CD14-positive monocyte (primary cell): ENCODE measurements around the gene CHD2. TPM values are rescaled to one million over a fixed set of nuclear protein-coding genes. Genes with fewer than 3 reads are reported as not detected.

ENCODE experiments used
- DNase-seq, 3 donors: peaks; one replicate each; pipeline ENCODE4 v3.0.0-alpha.2; 2011 to 2022
- H2AFZ ChIP-seq: 2 replicates; pipeline ENCODE4 v1.6.0; 2012; ENCODE audit warnings: mild to moderate bottlenecking, low read depth, low read length, inconsistent platforms; ENCODE audit not compliant: insufficient read depth, poor library complexity, severe bottlenecking
- H3K27ac ChIP-seq, 2 donors: 1 replicate in 1 of 2; 2 replicates in 1 of 2; pipeline ENCODE4 v1.5.1; 2012 to 2013; ENCODE audit warnings: low read length in 2 of 2, control low read depth in 1 of 2, inconsistent platforms in 1 of 2, low read depth in 1 of 2, mild to moderate bottlenecking in 1 of 2
- H3K27me3 ChIP-seq, 2 donors: one replicate each; pipeline versions ENCODE4 v1.6.0 to v1.6.1; 2011 to 2013; ENCODE audit warnings: low read length in 2 of 2; ENCODE audit not compliant: control insufficient read depth in 2 of 2, insufficient read depth in 2 of 2
- H3K36me3 ChIP-seq, 2 donors: replicated peaks in 1 of 2; 1 replicate in 1 of 2; 2 replicates in 1 of 2; pipeline versions ENCODE4 v1.5.1 to v1.6.1; 2012 to 2013; ENCODE audit warnings: low read length in 2 of 2, control low read depth in 1 of 2, inconsistent platforms in 1 of 2, mild to moderate bottlenecking in 1 of 2; ENCODE audit not compliant: insufficient read depth in 2 of 2, control insufficient read depth in 1 of 2
- H3K4me1 ChIP-seq, 2 donors: 1 replicate in 1 of 2; 2 replicates in 1 of 2; pipeline versions ENCODE4 v1.5.1 to v1.6.1; 2012 to 2013; ENCODE audit warnings: low read length in 2 of 2, control low read depth in 1 of 2, inconsistent platforms in 1 of 2, mild to moderate bottlenecking in 1 of 2, moderate library complexity in 1 of 2; ENCODE audit not compliant: insufficient read depth in 2 of 2, control insufficient read depth in 1 of 2
- H3K4me2 ChIP-seq: replicated peaks from 2 replicates; pipeline ENCODE3; 2012; ENCODE audit warnings: low read length, moderate library complexity, mild to moderate bottlenecking; ENCODE audit not compliant: poor library complexity, severe bottlenecking; ENCODE audit errors: extremely low read depth
- H3K4me3 ChIP-seq, 3 experiments: fragments of 200-600 bp in 1 of 3; sonication (generic) in 1 of 3; replicated peaks in 1 of 3; 1 replicate in 2 of 3; 2 replicates in 1 of 3; pipeline ENCODE4 v1.5.1; 2011 to 2013; ENCODE audit warnings: low read length in 3 of 3, mild to moderate bottlenecking in 3 of 3, control low read depth in 2 of 3, low read depth in 2 of 3, inconsistent platforms in 1 of 3, moderate library complexity in 1 of 3
- H3K79me2 ChIP-seq: 2 replicates; pipeline ENCODE4 v1.6.0; 2012; ENCODE audit warnings: mild to moderate bottlenecking, control low read depth, inconsistent platforms, low read length, moderate library complexity; ENCODE audit not compliant: insufficient read depth
- H3K9ac ChIP-seq: 2 replicates; pipeline ENCODE4 v1.6.0; 2017; ENCODE audit warnings: low read length, mild to moderate bottlenecking; ENCODE audit not compliant: insufficient read depth, poor library complexity, severe bottlenecking
- H3K9me3 ChIP-seq, 2 donors: replicated peaks in 1 of 2; 1 replicate in 1 of 2; 2 replicates in 1 of 2; pipeline versions ENCODE4 v1.5.1 to v1.6.1; 2012 to 2013; ENCODE audit warnings: low read length in 2 of 2, control low read depth in 1 of 2; ENCODE audit not compliant: control insufficient read depth in 1 of 2, insufficient read depth in 1 of 2
- H4K20me1 ChIP-seq: 2 replicates; pipeline ENCODE4 v1.6.0; 2012; ENCODE audit warnings: mild to moderate bottlenecking, low read length, control low read depth, moderate library complexity; ENCODE audit not compliant: insufficient read depth
- H3K27ac Mint-ChIP-seq, 7 donors: one replicate each; pipeline ENCODE4 v1.8.0; 2020; ENCODE audit warnings: mild to moderate bottlenecking in 7 of 7, mixed read lengths in 7 of 7, moderate library complexity in 6 of 7, inconsistent platforms in 2 of 7
- H3K27me3 Mint-ChIP-seq, 3 donors: one replicate each; pipeline ENCODE4 v1.8.0; 2021 to 2022; ENCODE audit warnings: low read depth in 3 of 3, mild to moderate bottlenecking in 3 of 3, mixed read lengths in 3 of 3, moderate library complexity in 3 of 3, inconsistent platforms in 1 of 3
- H3K36me3 Mint-ChIP-seq, 2 donors: one replicate each; pipeline ENCODE4 v1.8.0; 2020; ENCODE audit warnings: mixed read lengths in 2 of 2, inconsistent platforms in 1 of 2, mild to moderate bottlenecking in 1 of 2
- H3K4me1 Mint-ChIP-seq: one replicate; pipeline ENCODE4 v1.8.0; 2020; ENCODE audit warnings: mild to moderate bottlenecking, mixed read lengths
- H3K4me3 Mint-ChIP-seq, 2 donors: one replicate each; pipeline ENCODE4 v1.8.0; 2020; ENCODE audit warnings: mild to moderate bottlenecking in 2 of 2, mixed read lengths in 2 of 2, moderate library complexity in 1 of 2
- H3K9me3 Mint-ChIP-seq, 7 donors: one replicate each; pipeline ENCODE4 v1.8.0; 2020 to 2022; ENCODE audit warnings: mixed read lengths in 7 of 7, mild to moderate bottlenecking in 6 of 7, moderate library complexity in 6 of 7, inconsistent platforms in 2 of 7
- WGBS: methylation state at CpG from one replicate; pipeline ENCODE4 v1.1.5; 2013; ENCODE audit warnings: missing lambda C conversion rate; ENCODE audit not compliant: insufficient coverage; 5-methylcytosine and 5-hydroxymethylcytosine counted together
- intact Hi-C, 2 donors: fragments of 100-400 bp; cut with micrococcal nuclease; formaldehyde crosslinking; loops; one replicate each; pipeline versions ENCODE4 v1.15.0 to v1.15.1; 2023
- polyA plus RNA-seq, 3 donors: library from polyadenylated mRNA; depleted of rRNA in 1 of 3; unstranded in 2 of 3; stranded (reverse) in 1 of 3; fragments of 300-500 nt in 2 of 3; fragments of >200 nt in 1 of 3; fragmentation: Illumina TruSeq in 2 of 3; gene quantifications; 1 replicate in 2 of 3; 2 replicates in 1 of 3; pipeline ENCODE4 v1.2.3, GENCODE V29; 2012 to 2021
- TF ChIP-seq, protein P1 (sequence below): fragments of 200-600 bp; IDR thresholded peaks from one replicate; pipeline ENCODE4 v1.8.0; 2022; ENCODE audit warnings: antibody characterized with exemption, mild to moderate bottlenecking

CHD2 gene
- polyA plus RNA-seq, 3 donors = 9.6 to 61.2 (median 11.4) TPM

DNA sequence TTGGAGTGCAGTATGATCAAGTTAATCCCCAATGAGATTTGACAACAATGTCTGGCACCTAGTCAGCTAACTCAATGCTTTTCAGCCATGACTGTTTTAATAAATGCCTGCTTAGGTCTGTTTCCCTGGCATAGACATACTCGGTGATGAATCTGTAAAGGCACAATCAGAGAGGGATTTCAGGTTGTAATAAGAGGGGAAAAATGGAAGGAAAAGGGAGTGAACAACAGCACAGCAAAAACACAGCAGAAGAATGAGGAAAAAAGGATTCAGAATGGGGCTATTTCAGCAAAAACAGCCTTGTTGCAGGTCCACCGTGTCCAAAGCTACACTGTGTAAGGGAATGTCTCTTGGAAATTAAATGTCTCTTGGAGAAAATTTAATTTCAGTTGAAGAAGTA is 19.3 kb upstream of the CHD2 start:
- Histone ChIP-seq H3K27ac (peak overlapping the region in 1 of 2 donors; percentile 93), H3K4me1 (peaks cover 20 to 39% of the 10 kb centered on the region in 2 donors), H3K4me3 (peak overlapping the region in 1 of 3 experiments; percentile 72), H3K36me3 (peaks cover 2% of the 10 kb centered on the region in 2 donors), H3K9me3 (no peaks in the 10 kb centered on the region), H3K79me2 (peaks cover 40% of the 10 kb centered on the region), H4K20me1 (peaks cover 23% of the 10 kb centered on the region), H3K27me3 (no peaks in the 10 kb centered on the region), H3K9ac (no peak overlapping the region), H3K4me2 (peak overlapping the region; percentile 74), H2AFZ (peak overlapping the region; percentile 72)
- peak overlapping the region; percentile 98 to 99 (median 99) for H3K27ac Mint-ChIP-seq
- H3K27me3 Mint-ChIP-seq = no peaks in the 10 kb centered on the region
- no CpG with 5 or more reads among the region's 2 CpGs for WGBS
- DNase-seq = no peak
- intact Hi-C loops = loop anchor here (5.0 kb wide), 2 partner anchors 33 to 73 kb away; no protein-coding TSS in a partner anchor
- peaks cover 0 to 2% (median 0%) of the 10 kb centered on the region in 7 donors for H3K9me3 Mint-ChIP-seq
- H3K4me1 Mint-ChIP-seq = peaks cover 34% of the 10 kb centered on the region
- TF ChIP-seq, protein P1, sequence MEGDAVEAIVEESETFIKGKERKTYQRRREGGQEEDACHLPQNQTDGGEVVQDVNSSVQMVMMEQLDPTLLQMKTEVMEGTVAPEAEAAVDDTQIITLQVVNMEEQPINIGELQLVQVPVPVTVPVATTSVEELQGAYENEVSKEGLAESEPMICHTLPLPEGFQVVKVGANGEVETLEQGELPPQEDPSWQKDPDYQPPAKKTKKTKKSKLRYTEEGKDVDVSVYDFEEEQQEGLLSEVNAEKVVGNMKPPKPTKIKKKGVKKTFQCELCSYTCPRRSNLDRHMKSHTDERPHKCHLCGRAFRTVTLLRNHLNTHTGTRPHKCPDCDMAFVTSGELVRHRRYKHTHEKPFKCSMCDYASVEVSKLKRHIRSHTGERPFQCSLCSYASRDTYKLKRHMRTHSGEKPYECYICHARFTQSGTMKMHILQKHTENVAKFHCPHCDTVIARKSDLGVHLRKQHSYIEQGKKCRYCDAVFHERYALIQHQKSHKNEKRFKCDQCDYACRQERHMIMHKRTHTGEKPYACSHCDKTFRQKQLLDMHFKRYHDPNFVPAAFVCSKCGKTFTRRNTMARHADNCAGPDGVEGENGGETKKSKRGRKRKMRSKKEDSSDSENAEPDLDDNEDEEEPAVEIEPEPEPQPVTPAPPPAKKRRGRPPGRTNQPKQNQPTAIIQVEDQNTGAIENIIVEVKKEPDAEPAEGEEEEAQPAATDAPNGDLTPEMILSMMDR = no peak
- no peak overlapping the region for H3K4me3 Mint-ChIP-seq
- H3K36me3 Mint-ChIP-seq = peaks cover 13 to 17% of the 10 kb centered on the region in 2 donors

DNA sequence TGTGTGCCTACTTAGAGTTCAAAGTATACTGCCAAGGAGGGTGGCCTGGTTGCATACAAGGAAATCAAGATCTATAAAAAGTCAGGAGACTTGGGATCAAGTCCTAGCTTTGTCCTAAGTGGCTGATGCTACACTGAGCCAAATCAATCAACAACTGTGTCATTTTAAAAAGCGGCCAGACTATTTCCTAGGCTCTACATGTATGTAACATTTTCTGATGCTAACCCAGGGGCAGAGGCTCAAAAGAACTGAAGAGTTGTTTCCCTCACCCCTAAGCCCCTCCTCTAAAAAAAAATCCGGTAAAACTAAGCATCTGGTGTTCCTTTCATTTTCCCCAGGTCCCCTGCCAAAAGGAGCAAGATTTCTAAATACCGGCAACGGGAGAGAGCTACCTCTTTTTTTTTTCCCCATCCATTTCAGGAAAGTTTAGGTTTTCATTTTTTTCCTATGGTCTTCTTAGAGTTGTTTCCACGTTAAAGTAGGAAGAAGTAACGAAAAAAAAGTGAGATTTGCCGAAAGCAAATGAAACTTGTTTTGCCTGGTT is 18.8 kb upstream of the CHD2 start:
- H3K9me3 ChIP-seq = no peaks in the 10 kb centered on the region
- Mint-ChIP-seq H3K36me3 (peaks cover 18 to 21% of the 10 kb centered on the region in 2 donors), H3K9me3 (peaks cover 0 to 2% (median 0%) of the 10 kb centered on the region in 7 donors), H3K4me3 (peak overlapping the region; percentile 84 to 93), H3K27me3 (no peaks in the 10 kb centered on the region), H3K4me1 (peaks cover 38% of the 10 kb centered on the region), H3K27ac (peak overlapping the region; percentile 98 to 99 (median 99))
- TF ChIP-seq, protein P1 = no peak
- H3K4me3 ChIP-seq = peak overlapping the region; percentile 30 to 72 (median 47)
- H3K79me2 ChIP-seq = peaks cover 45% of the 10 kb centered on the region
- peaks cover 7% of the 10 kb centered on the region in 2 donors for H3K36me3 ChIP-seq
- H3K27me3 ChIP-seq = no peaks in the 10 kb centered on the region
- peak overlapping the region; percentile 74 for H3K4me2 ChIP-seq
- peaks cover 28% of the 10 kb centered on the region for H4K20me1 ChIP-seq
- peak overlapping the region; percentile 72 for H2AFZ ChIP-seq
- peak in 1 of 3 donors; percentile 24 for DNase-seq
- WGBS = 43% methylated on average over 1 of the region's 7 CpGs
- H3K9ac ChIP-seq = peak overlapping the region; percentile 66
- peak overlapping the region; percentile 88 to 93 for H3K27ac ChIP-seq
- H3K4me1 ChIP-seq = peaks cover 20 to 44% of the 10 kb centered on the region in 2 donors
- intact Hi-C loops = loop anchor here (5.0 kb wide), 2 partner anchors 34 to 74 kb away; no protein-coding TSS in a partner anchor
